BE2C (cell line): Measurements from ENCODE around the gene AXDND1.

Experiments
- DNase-seq: peaks from one replicate; pipeline ENCODE4 v3.0.0-alpha.2; 2020
- H3K27me3 ChIP-seq: fragments of 250-450 bp; sonication (Bioruptor Pico); 2 replicates; pipeline ENCODE4 v1.5.1; 2020; ENCODE audit warnings: mild to moderate bottlenecking
- H3K36me3 ChIP-seq: fragments of 250-450 bp; sonication (Bioruptor Pico); 2 replicates; pipeline ENCODE4 v1.5.1; 2020; ENCODE audit warnings: mild to moderate bottlenecking
- H3K4me1 ChIP-seq: fragments of 250-450 bp; sonication (Bioruptor Pico); 2 replicates; pipeline ENCODE4 v1.5.1; 2020
- H3K4me3 ChIP-seq: 2 replicates; pipeline ENCODE4 v1.5.1; 2011; ENCODE audit warnings: low read depth, low read length
- H3K9me3 ChIP-seq: fragments of 250-450 bp; sonication (Bioruptor Pico); 2 replicates; pipeline ENCODE4 v1.5.1; 2020
- CTCF ChIP-seq: IDR thresholded peaks from 2 replicates; pipeline ENCODE4 v1.5.1; 2012; ENCODE audit warnings: mild to moderate bottlenecking, low read depth, low read length

AXDND1 gene

GRCh38 chr1:179337288-179337687 lies 28.5 kb upstream of the AXDND1 start:
- TF ChIP-seq CTCF, result no peak
- Histone ChIP-seq H3K4me1 (no peaks in the 10 kb centered on the region), H3K27me3 (no peaks in the 10 kb centered on the region), H3K36me3 (no peaks in the 10 kb centered on the region; the same call in 1 of the 2 replicates), H3K4me3 (no peak overlapping the region), H3K9me3 (no peaks in the 10 kb centered on the region)
- no peak for DNase-seq

GRCh38 chr1:179337942-179338560 lies 27.7 kb upstream of the AXDND1 start:
- no peaks in the 10 kb centered on the region for H3K27me3 ChIP-seq
- no peak for TF ChIP-seq CTCF
- no peaks in the 10 kb centered on the region for H3K4me1 ChIP-seq
- DNase-seq, result no peak
- H3K4me3 ChIP-seq, result no peak overlapping the region
- H3K36me3 ChIP-seq, result no peaks in the 10 kb centered on the region; the same call in 1 of the 2 replicates
- H3K9me3 ChIP-seq, result no peaks in the 10 kb centered on the region

GRCh38 chr1:179340918-179341317 lies 24.9 kb upstream of the AXDND1 start:
- no peaks in the 10 kb centered on the region for H3K27me3 ChIP-seq
- TF ChIP-seq CTCF, result no peak
- H3K9me3 ChIP-seq, result no peaks in the 10 kb centered on the region
- no peaks in the 10 kb centered on the region for H3K4me1 ChIP-seq
- no peak for DNase-seq
- peaks cover 8% of the 10 kb centered on the region for H3K36me3 ChIP-seq
- no peak overlapping the region for H3K4me3 ChIP-seq

GRCh38 chr1:179341943-179342547 lies 23.7 kb upstream of the AXDND1 start:
- Histone ChIP-seq H3K4me1 (no peaks in the 10 kb centered on the region), H3K36me3 (peaks cover 8% of the 10 kb centered on the region), H3K9me3 (no peaks in the 10 kb centered on the region), H3K4me3 (no peak overlapping the region), H3K27me3 (no peaks in the 10 kb centered on the region)
- DNase-seq, result no peak
- TF ChIP-seq CTCF, result no peak

- Histone ChIP-seq H3K36me3 (peaks cover 8% of the 10 kb centered on the region), H3K4me1 (no peaks in the 10 kb centered on the region), H3K9me3 (no peaks in the 10 kb centered on the region), H3K4me3 (no peak overlapping the region), H3K27me3 (no peaks in the 10 kb centered on the region)
- no peak for TF ChIP-seq CTCF
- DNase-seq, result no peak
Measured at GRCh38 chr1:179342740-179343404, 22.9 kb upstream of the AXDND1 start.

GRCh38 chr1:179351281-179351680 lies 14.5 kb upstream of the AXDND1 start:
- no peaks in the 10 kb centered on the region for H3K27me3 ChIP-seq
- H3K9me3 ChIP-seq, result no peaks in the 10 kb centered on the region
- no peak for DNase-seq
- no peak for TF ChIP-seq CTCF
- H3K4me1 ChIP-seq, result no peaks in the 10 kb centered on the region
- H3K36me3 ChIP-seq, result no peaks in the 10 kb centered on the region; the same call in 1 of the 2 replicates
- no peak overlapping the region for H3K4me3 ChIP-seq
